K562 (cell line): ENCODE measurements around the gene CARMIL1. TPM values are rescaled to one million over a fixed set of nuclear protein-coding genes. Genes with fewer than 3 reads are reported as not detected.

ENCODE experiments used
- ATAC-seq: fragments of 200-7000 bp; cut with Tn5 transposase; 3 replicates; pipeline ENCODE4 v1.9.1; 2020; ENCODE audit warnings: moderate library complexity
- BruUV-seq: library from RNA; stranded (reverse); fragments of 400-500 nt; replicated peaks from 2 replicates; lab custom pipeline; 2021; lab: Mats Ljungman, UMichigan
- CTCF ChIA-PET: fragments of 300-600 bp; formaldehyde crosslinking; extraction: SDS; loops from one replicate; lab custom pipeline; 2021; ENCODE audit warnings: low intra/inter-chr PET ratio; lab: Yijun Ruan, JAX
- POLR2A ChIA-PET: fragments of 300-600, 350-650 bp; sonication (Branson Sonifier 250); formaldehyde crosslinking; extraction: SDS; loops from one replicate; lab custom pipeline; 2021; ENCODE audit warnings: antibody characterized with exemption, inconsistent platforms; lab: Yijun Ruan, JAX
- DNase-seq, 4 experiments: peaks; one replicate each; pipeline versions ENCODE4 v3.0.0 to v3.0.0-alpha.2; 2011 to 2018; ENCODE audit warnings: low spot score in 3 of 4, mixed read lengths in 3 of 4; ENCODE audit errors: extremely low read depth in 1 of 4
- FAIRE-seq: peaks from 2 replicates; lab custom pipeline; 2011; peaks lifted over from hg19 to GRCh38; lab: Jason Lieb, UNC
- H2AFZ ChIP-seq: 2 replicates; pipeline ENCODE4 v1.6.0; 2011; ENCODE audit warnings: low read depth, low read length, control low read depth, inconsistent platforms
- H3K27ac ChIP-seq: fragments of 200-600 bp; 3 replicates; pipeline ENCODE4 v1.8.0; 2011; ENCODE audit warnings: low read depth, mild to moderate bottlenecking, control low read depth, inconsistent platforms, low read length, moderate library complexity, mixed read lengths; ENCODE audit errors: extremely low read depth
- H3K27me3 ChIP-seq, 2 experiments: fragments of 300-600 bp in 1 of 2; 2 replicates in 1 of 2; 3 replicates in 1 of 2; pipeline versions ENCODE4 v1.6.0 to v1.8.0; 2011; ENCODE audit warnings: inconsistent platforms in 2 of 2, low read length in 2 of 2, mild to moderate bottlenecking in 1 of 2, mixed read lengths in 1 of 2, moderate library complexity in 1 of 2; ENCODE audit not compliant: control insufficient read depth in 2 of 2, insufficient read depth in 2 of 2
- H3K36me3 ChIP-seq: fragments of 300-600 bp; 3 replicates; pipeline ENCODE4 v1.8.0; 2011; ENCODE audit warnings: mild to moderate bottlenecking, low read length, inconsistent platforms; ENCODE audit not compliant: control insufficient read depth, insufficient read depth
- H3K4me1 ChIP-seq, 2 experiments: fragments of 200-600 bp in 1 of 2; replicated peaks in 1 of 2; 2 replicates in 1 of 2; 3 replicates in 1 of 2; pipeline versions ENCODE4 v1.5.1 to v1.8.0; 2011; ENCODE audit warnings: inconsistent platforms in 2 of 2, low read length in 2 of 2, mild to moderate bottlenecking in 1 of 2, mixed read lengths in 1 of 2, moderate library complexity in 1 of 2; ENCODE audit not compliant: control insufficient read depth in 2 of 2, insufficient read depth in 2 of 2
- H3K4me2 ChIP-seq: 2 replicates; pipeline ENCODE4 v1.6.1; 2011; ENCODE audit warnings: low read length, control low read depth, inconsistent platforms, mixed read lengths; ENCODE audit not compliant: insufficient read depth
- H3K4me3 ChIP-seq: fragments of 200-600 bp; sonication (generic), shearing (Covaris generic); 2 replicates; pipeline ENCODE4 v1.5.1; 2016; ENCODE audit warnings: control low read depth, inconsistent platforms
- H3K79me2 ChIP-seq: fragments of 200-600 bp; 3 replicates; pipeline ENCODE4 v1.8.0; 2011; ENCODE audit warnings: low read length, inconsistent platforms; ENCODE audit not compliant: control insufficient read depth, insufficient read depth
- H3K9ac ChIP-seq, 2 experiments: 2 replicates each; pipeline versions ENCODE4 v1.6.0 to v1.6.1; 2011; ENCODE audit warnings: low read depth in 2 of 2, low read length in 2 of 2, control low read depth in 1 of 2, inconsistent platforms in 1 of 2, mild to moderate bottlenecking in 1 of 2, mixed read lengths in 1 of 2; ENCODE audit not compliant: insufficient read depth in 1 of 2
- H3K9me1 ChIP-seq: one replicate; pipeline ENCODE4 v1.6.0; 2011; ENCODE audit warnings: inconsistent platforms, mild to moderate bottlenecking, low read length, moderate library complexity; ENCODE audit not compliant: control insufficient read depth, insufficient read depth
- H3K9me3 ChIP-seq: replicated peaks from 2 replicates; pipeline ENCODE4 v1.5.1; 2011; ENCODE audit warnings: low read depth, low read length, inconsistent platforms; ENCODE audit not compliant: control insufficient read depth, insufficient read depth
- H4K20me1 ChIP-seq: replicated peaks from 2 replicates; pipeline ENCODE4 v1.6.1; 2011; ENCODE audit warnings: low read length, inconsistent platforms, mixed read lengths; ENCODE audit not compliant: control insufficient read depth, insufficient read depth
- NCOA2 ChIP-seq, 2 experiments: fragments of 450-650 bp; IDR thresholded peaks; 2 replicates each; pipeline ENCODE4 v1.6.1; 2018; ENCODE audit warnings: mild to moderate bottlenecking in 2 of 2, moderate library complexity in 1 of 2; ENCODE audit not compliant: partially characterized antibody in 2 of 2
- PTTG1 ChIP-seq: fragments of 450-650 bp; IDR thresholded peaks from 2 replicates; pipeline ENCODE4 v1.6.1; 2016; ENCODE audit warnings: low read depth, mild to moderate bottlenecking, missing genetic modification characterization, missing compliant biosample characterization
- SMARCA5 ChIP-seq: fragments of 450-650 bp; IDR thresholded peaks from 2 replicates; pipeline ENCODE4 v1.6.1; 2016
- SPI1 ChIP-seq: IDR thresholded peaks from 2 replicates; pipeline ENCODE4 v1.6.1; 2011; ENCODE audit warnings: low read depth, low read length, control low read depth, borderline replicate concordance
- XRCC3 ChIP-seq: fragments of 450-650 bp; IDR thresholded peaks from 2 replicates; pipeline ENCODE4 v1.6.1; 2017; ENCODE audit warnings: mild to moderate bottlenecking, moderate library complexity
- ZBTB1 ChIP-seq: sonication (generic); formaldehyde crosslinking; IDR thresholded peaks from 2 replicates; pipeline ENCODE4 v1.8.1; 2023; ENCODE audit warnings: missing genetic modification reagents, low read depth, mild to moderate bottlenecking, borderline replicate concordance
- ZNF311 ChIP-seq: fragments of 250-450 bp; sonication (Bioruptor Pico); IDR thresholded peaks from 2 replicates; pipeline ENCODE4 v1.4.0; 2020; ENCODE audit warnings: mild to moderate bottlenecking, moderate library complexity
- ZNF584 ChIP-seq: fragments of 200-800 bp; sonication (Bioruptor generic); IDR thresholded peaks from 2 replicates; pipeline ENCODE4 v1.6.1; 2016; ENCODE audit warnings: low read depth, mild to moderate bottlenecking, missing genetic modification characterization, missing compliant biosample characterization
- WGBS: fragments of 100-300 bp; shearing (Covaris generic); methylation state at CpG from one replicate; pipeline ENCODE4 v1.1.6; 2016; ENCODE audit warnings: low coverage, mixed read lengths; ENCODE audit not compliant: insufficient coverage; ENCODE audit errors: missing lambda C conversion rate; 5-methylcytosine and 5-hydroxymethylcytosine counted together
- in situ Hi-C: fragments of 300-500 bp; cut with MboI; formaldehyde crosslinking; loops from 4 replicates; pipeline ENCODE4 v1.15.0; 2018; ENCODE audit warnings: inconsistent platforms, mixed read lengths
- intact Hi-C: fragments of 100-400 bp; cut with micrococcal nuclease; formaldehyde crosslinking; loops from 2 replicates; pipeline ENCODE4 v1.14.2; 2022
- polyA plus RNA-seq, 8 experiments: library from polyadenylated mRNA; depleted of rRNA in 4 of 8; stranded (reverse) in 5 of 8; unstranded in 3 of 8; fragments of >200 nt; fragmentation: Nextera tagmentation in 2 of 8; fragmentation: Illumina TruSeq in 1 of 8; extraction: Ambion mirVana in 2 of 8; extraction: Trizol in 1 of 8; gene quantifications; 2 replicates each; pipeline versions ENCODE4 v1.2.1 to v1.2.3, GENCODE V29; 2011 to 2014; ENCODE audit warnings: inconsistent platforms in 1 of 8, missing spikeins in 1 of 8
- total RNA-seq, 7 experiments: library from RNA; depleted of rRNA in 6 of 7; stranded (reverse); fragments of >200 nt in 6 of 7; fragmentation: Illumina TruSeq in 2 of 7; extraction: Trizol in 2 of 7; gene quantifications; 2 replicates each; pipeline versions ENCODE4 v1.2.1 to v1.2.3, GENCODE V29; 2011 to 2021; ENCODE audit warnings: low replicate concordance in 1 of 7
- TF ChIP-seq, protein P1 (sequence below): sonication (generic); formaldehyde crosslinking; IDR thresholded peaks from 2 replicates; pipeline ENCODE4 v1.8.1; 2022; ENCODE audit warnings: missing genetic modification reagents

CARMIL1 gene
- total and polyA plus RNA-seq, 9 of the 15 experiments (the other 6 are each of a cell fraction or from before 2014, with no cell fraction given) = 0.04 to 0.32 (median 0.10) TPM; not detected in 1

GRCh38 chr6:25619217-25619616 is 340.0 kb downstream of the CARMIL1 start:
- H3K36me3 ChIP-seq = no peaks in the 10 kb centered on the region
- no peaks in the 10 kb centered on the region for H3K4me1 ChIP-seq
- H3K79me2 ChIP-seq = no peaks in the 10 kb centered on the region
- no peak overlapping the region for H3K4me2 ChIP-seq
- peak overlapping the region; percentile 19; the same call in 1 of the 2 replicates for H2AFZ ChIP-seq
- POLR2A ChIA-PET = no interaction called here
- WGBS = 0% methylated on average over 4 of the region's 4 CpGs
- intact Hi-C loops = no loop called here
- FAIRE-seq (no peak), DNase-seq (peak in 1 of 4 experiments; percentile 6), ATAC-seq (no peak)
- H3K9me3 ChIP-seq = no peaks in the 10 kb centered on the region
- H3K9ac ChIP-seq = no peak overlapping the region
- H3K9me1 ChIP-seq = no peaks in the 10 kb centered on the region
- in situ Hi-C loops = no loop called here
- TF ChIP-seq PTTG1 (tag) = no peak
- no peak for TF ChIP-seq ZNF311 (CRISPR knock-in tag)
- no peak for TF ChIP-seq SMARCA5
- TF ChIP-seq SPI1 = peak; percentile 75; the same call in 1 of the 2 replicates
- no peak for TF ChIP-seq ZBTB1 (CRISPR knock-in tag)
- no peak for TF ChIP-seq XRCC3
- no peak for TF ChIP-seq ZNF584
- TF ChIP-seq, protein P1, sequence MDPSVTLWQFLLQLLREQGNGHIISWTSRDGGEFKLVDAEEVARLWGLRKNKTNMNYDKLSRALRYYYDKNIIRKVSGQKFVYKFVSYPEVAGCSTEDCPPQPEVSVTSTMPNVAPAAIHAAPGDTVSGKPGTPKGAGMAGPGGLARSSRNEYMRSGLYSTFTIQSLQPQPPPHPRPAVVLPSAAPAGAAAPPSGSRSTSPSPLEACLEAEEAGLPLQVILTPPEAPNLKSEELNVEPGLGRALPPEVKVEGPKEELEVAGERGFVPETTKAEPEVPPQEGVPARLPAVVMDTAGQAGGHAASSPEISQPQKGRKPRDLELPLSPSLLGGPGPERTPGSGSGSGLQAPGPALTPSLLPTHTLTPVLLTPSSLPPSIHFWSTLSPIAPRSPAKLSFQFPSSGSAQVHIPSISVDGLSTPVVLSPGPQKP (CRISPR knock-in tag) = no peak
- TF ChIP-seq NCOA2 (IDR thresholded peaks at IDR 0.05; ENCODE audit: partially characterized antibody in 2 of 2) = no peak
- CTCF ChIA-PET = no interaction called here
- peaks cover 2 to 8% of the 10 kb centered on the region in 2 experiments; a peak in 4 of 5 replicates for H3K27me3 ChIP-seq
- no TSS peak for BruUV-seq
- H3K27ac ChIP-seq = no peak overlapping the region
- H4K20me1 ChIP-seq = no peaks in the 10 kb centered on the region
- no peak overlapping the region for H3K4me3 ChIP-seq
